LNCaP clone FGC (cell line): ENCODE measurements around the gene MYD88.

Experiments used
- DNase-seq: peaks from one replicate; pipeline ENCODE4 v3.0.0-alpha.2; 2011; ENCODE audit warnings: low read depth
- H3K4me3 ChIP-seq: 2 replicates; pipeline ENCODE4 v1.5.1; 2011; ENCODE audit warnings: mild to moderate bottlenecking, low read depth, low read length, control low read depth
- TF ChIP-seq, protein P1 (sequence below): IDR thresholded peaks from 2 replicates; pipeline ENCODE4 v1.5.1; 2012; ENCODE audit warnings: mild to moderate bottlenecking; ENCODE audit not compliant: control insufficient read depth, insufficient read depth; ENCODE audit errors: extremely low read depth

MYD88 gene

GRCh38 chr3:38114052-38114874 lies 24.2 kb upstream of the MYD88 start:
- no peak overlapping the region for H3K4me3 ChIP-seq
- TF ChIP-seq, protein P1, sequence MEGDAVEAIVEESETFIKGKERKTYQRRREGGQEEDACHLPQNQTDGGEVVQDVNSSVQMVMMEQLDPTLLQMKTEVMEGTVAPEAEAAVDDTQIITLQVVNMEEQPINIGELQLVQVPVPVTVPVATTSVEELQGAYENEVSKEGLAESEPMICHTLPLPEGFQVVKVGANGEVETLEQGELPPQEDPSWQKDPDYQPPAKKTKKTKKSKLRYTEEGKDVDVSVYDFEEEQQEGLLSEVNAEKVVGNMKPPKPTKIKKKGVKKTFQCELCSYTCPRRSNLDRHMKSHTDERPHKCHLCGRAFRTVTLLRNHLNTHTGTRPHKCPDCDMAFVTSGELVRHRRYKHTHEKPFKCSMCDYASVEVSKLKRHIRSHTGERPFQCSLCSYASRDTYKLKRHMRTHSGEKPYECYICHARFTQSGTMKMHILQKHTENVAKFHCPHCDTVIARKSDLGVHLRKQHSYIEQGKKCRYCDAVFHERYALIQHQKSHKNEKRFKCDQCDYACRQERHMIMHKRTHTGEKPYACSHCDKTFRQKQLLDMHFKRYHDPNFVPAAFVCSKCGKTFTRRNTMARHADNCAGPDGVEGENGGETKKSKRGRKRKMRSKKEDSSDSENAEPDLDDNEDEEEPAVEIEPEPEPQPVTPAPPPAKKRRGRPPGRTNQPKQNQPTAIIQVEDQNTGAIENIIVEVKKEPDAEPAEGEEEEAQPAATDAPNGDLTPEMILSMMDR, result no peak
- DNase-seq, result no peak

GRCh38 chr3:38114875-38115644 lies 23.4 kb upstream of the MYD88 start:
- TF ChIP-seq, protein P1, result no peak
- no peak overlapping the region for H3K4me3 ChIP-seq
- DNase-seq, result no peak

DNA sequence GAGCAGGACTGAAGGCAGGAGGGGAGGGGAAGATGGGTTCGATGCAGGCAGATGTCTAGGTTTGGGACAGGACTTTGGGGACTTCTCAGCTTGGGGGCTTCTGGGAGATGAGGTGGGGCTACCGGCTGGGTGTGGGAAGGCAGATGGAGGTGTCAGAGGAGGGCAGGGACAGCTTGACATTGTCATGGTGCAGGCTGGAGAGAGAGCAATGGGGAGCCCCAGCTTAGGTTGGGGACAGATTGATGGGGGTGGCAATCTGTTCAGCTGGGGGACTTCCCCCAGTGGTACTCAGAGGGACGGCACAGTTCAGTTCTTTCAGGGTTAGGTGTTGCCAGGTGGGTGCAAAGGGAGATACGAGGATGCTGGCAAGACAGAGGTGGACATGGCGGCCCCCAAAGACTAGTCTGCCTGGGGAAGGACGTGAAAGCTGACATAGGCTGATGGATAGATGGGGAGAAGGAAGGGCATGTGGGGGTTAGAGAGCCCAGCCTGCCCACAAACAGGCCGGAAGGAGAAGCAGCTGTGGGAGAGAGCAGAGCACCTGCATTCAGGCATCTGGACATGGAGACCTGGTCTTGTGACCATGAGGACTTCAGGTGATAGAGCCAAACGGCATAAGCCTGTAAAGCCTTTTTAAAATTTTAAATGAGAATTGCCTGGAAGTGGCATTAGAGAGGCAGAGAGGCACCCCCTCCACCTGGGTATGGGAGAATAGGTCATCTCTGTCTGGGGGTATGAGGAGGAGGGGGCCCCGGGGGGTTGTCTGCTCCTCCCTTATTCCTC lies 22.6 kb upstream of the MYD88 start:
- TF ChIP-seq, protein P1, result no peak
- no peak overlapping the region for H3K4me3 ChIP-seq
- no peak for DNase-seq

DNA sequence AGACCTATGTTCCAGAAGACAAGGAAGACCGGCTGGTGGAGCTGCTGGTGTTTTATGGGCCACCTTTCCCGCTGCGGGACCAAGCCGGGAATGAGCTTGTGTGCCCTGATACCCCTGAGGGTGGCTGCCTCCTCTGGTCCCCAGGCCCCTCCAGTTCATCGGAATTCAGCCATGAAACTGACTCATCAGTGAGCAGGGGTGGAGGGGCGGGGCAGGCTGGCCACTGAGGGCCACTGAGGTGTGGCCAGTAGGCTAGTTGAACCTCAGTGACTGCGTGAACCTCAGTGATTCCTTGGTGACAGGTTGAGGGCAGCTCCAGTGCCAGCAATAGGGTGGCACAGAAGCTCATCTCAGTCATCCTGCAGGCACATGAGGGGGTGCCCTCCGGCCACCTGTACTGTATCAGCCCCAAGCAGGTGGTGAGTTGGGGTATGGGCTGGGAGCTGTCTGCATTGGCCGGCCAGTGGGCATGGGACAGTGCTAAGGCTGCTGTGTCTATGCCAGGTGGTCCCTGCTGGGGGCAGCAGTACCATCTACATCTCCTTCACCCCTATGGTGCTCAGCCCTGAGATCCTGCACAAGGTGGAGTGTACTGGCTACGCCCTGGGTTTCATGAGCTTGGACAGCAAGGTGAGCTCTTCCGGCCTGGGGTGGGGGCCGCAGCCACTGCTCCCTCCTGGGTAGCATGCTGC lies 21.8 kb upstream of the MYD88 start:
- H3K4me3 ChIP-seq, result no peak overlapping the region
- DNase-seq, result no peak
- TF ChIP-seq, protein P1, result no peak

- DNase-seq, result no peak
- H3K4me3 ChIP-seq, result no peak overlapping the region
- TF ChIP-seq, protein P1, result peak; percentile 37
Observed at GRCh38 chr3:38117163-38117716, 21.2 kb upstream of the MYD88 start.
